ENCODE measurements around the gene DDX1.

DNA sequence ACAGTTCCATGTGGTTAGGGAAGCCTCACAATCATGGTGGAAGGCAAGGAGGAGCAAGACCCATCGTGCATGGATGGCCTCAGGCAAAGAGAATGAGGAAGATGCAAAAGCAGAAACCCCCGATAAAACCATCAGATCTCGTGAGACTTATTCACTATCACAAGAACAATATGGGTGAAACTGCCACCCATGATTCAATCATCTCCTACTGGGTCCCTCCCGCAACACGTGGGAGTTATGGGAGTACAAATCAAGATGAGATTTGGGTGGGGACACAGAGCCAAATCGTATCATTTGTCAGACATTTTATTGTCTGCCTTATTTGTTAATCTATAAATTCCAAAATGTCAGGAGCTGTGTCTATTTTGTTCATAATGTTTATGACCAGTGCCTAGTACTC, 48.1 kb upstream of the DDX1 start:
- TF ChIP-seq, protein P1, sequence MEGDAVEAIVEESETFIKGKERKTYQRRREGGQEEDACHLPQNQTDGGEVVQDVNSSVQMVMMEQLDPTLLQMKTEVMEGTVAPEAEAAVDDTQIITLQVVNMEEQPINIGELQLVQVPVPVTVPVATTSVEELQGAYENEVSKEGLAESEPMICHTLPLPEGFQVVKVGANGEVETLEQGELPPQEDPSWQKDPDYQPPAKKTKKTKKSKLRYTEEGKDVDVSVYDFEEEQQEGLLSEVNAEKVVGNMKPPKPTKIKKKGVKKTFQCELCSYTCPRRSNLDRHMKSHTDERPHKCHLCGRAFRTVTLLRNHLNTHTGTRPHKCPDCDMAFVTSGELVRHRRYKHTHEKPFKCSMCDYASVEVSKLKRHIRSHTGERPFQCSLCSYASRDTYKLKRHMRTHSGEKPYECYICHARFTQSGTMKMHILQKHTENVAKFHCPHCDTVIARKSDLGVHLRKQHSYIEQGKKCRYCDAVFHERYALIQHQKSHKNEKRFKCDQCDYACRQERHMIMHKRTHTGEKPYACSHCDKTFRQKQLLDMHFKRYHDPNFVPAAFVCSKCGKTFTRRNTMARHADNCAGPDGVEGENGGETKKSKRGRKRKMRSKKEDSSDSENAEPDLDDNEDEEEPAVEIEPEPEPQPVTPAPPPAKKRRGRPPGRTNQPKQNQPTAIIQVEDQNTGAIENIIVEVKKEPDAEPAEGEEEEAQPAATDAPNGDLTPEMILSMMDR (IDR thresholded peaks at IDR 0.05): no peak
- no peak for TF ChIP-seq POLR2AphosphoS5 (IDR thresholded peaks at IDR 0.05)
